Activated naive CD8-positive, alpha-beta T cell (primary cell): ENCODE results near the gene GANAB.
"Not testable (repeated sequence)": the region's sequence is repeated elsewhere in the genome, so short reads cannot be mapped to it uniquely, and the experiment has no call there.

Source experiments
- H3K27ac Mint-ChIP-seq: one replicate; pipeline ENCODE4 v1.8.0; 2021; ENCODE audit warnings: mixed read lengths
- H3K27me3 Mint-ChIP-seq: one replicate; pipeline ENCODE4 v1.8.0; 2021; ENCODE audit warnings: mixed read lengths
- H3K36me3 Mint-ChIP-seq: one replicate; pipeline ENCODE4 v1.8.0; 2021; ENCODE audit warnings: mixed read lengths
- H3K4me1 Mint-ChIP-seq: one replicate; pipeline ENCODE4 v1.8.0; 2021; ENCODE audit warnings: low read depth, mixed read lengths
- H3K4me3 Mint-ChIP-seq: one replicate; pipeline ENCODE4 v1.8.0; 2021; ENCODE audit warnings: mild to moderate bottlenecking, mixed read lengths
- H3K9me3 Mint-ChIP-seq: one replicate; pipeline ENCODE4 v1.8.0; 2021; ENCODE audit warnings: low read depth, mixed read lengths

GANAB gene

GRCh38 chr11:62650283-62650682 lies 3.9 kb upstream of the GANAB start:
- not testable (repeated sequence) for H3K4me3 Mint-ChIP-seq, H3K36me3 Mint-ChIP-seq, H3K9me3 Mint-ChIP-seq, H3K27me3 Mint-ChIP-seq, H3K27ac Mint-ChIP-seq
- H3K4me1 Mint-ChIP-seq, result peaks cover 29% of the 10 kb centered on the region

DNA sequence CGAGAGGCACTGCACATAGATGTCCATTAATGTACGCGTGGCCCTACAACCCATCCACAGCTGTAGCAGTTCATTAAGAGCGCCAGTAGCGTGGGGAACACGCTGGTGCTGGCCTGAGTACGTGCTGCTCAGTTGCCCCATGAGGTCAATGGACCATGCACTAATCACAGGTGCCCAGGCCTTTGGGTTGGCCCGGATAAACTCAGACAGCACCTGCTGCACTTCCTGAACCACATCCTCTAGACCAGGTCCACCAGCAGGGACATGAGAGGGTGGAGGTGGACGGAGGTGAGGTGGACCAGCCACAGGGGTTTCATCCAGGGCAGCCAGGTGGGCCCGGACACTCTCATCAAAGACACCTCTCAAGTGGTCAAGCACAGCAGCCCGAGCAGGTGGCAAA lies 3.1 kb upstream of the GANAB start:
- Mint-ChIP-seq H3K9me3 (no peaks in the 10 kb centered on the region), H3K36me3 (no peaks in the 10 kb centered on the region), H3K4me3 (no peak overlapping the region), H3K27me3 (no peaks in the 10 kb centered on the region), H3K27ac (no peak overlapping the region), H3K4me1 (peaks cover 34% of the 10 kb centered on the region)

GRCh38 chr11:62648967-62649364 lies 2.6 kb upstream of the GANAB start:
- H3K27ac Mint-ChIP-seq, result no peak overlapping the region
- H3K9me3 Mint-ChIP-seq, result no peaks in the 10 kb centered on the region
- no peaks in the 10 kb centered on the region for H3K36me3 Mint-ChIP-seq
- H3K27me3 Mint-ChIP-seq, result no peaks in the 10 kb centered on the region
- H3K4me3 Mint-ChIP-seq, result no peak overlapping the region
- H3K4me1 Mint-ChIP-seq, result peaks cover 39% of the 10 kb centered on the region

DNA sequence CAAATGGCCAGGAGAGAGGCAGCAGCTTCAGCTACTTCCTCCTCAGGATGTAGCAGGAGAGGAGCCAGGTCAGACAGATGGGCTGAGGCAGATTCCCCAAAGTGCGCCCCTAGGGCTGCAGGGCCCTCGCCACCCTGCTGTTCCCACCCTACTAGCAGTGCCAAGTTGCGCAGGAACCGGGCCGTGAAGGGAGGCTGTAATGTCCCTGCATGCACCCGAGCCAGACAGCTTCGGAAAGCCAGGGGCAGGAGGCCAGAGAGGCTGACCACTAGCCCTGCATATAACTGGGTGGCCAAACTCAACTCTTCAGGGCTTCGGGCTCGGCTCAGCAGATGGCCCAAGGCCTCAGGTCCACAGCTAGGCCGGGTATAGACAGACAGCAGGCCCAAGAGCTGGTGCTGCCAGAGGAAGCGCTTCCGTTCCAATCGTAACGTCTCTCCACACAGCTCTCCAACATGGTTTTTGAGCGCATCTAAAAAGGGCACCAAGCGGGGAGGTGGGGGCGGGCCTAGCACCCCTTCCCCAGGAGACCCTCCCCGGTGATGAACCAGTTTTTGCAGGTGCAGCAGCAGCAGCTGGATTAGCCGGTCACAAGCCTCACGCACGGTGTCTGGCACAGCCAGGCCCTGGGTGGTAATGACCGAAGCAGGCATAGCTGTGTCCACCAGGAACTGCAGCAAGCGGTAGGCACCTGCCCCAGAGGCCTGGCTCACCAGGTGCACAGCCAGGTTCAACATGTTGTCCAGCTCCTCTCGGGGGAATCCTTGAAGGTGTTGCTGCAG lies 2.0 kb upstream of the GANAB start:
- Mint-ChIP-seq H3K4me3 (no peak overlapping the region), H3K36me3 (no peaks in the 10 kb centered on the region), H3K27ac (no peak overlapping the region), H3K9me3 (no peaks in the 10 kb centered on the region), H3K4me1 (peaks cover 37% of the 10 kb centered on the region), H3K27me3 (no peaks in the 10 kb centered on the region)

- no peak overlapping the region for H3K27ac Mint-ChIP-seq
- H3K9me3 Mint-ChIP-seq, result no peaks in the 10 kb centered on the region
- no peaks in the 10 kb centered on the region for H3K36me3 Mint-ChIP-seq
- peaks cover 37% of the 10 kb centered on the region for H3K4me1 Mint-ChIP-seq
- H3K27me3 Mint-ChIP-seq, result no peaks in the 10 kb centered on the region
- H3K4me3 Mint-ChIP-seq, result no peak overlapping the region
These were observed 1.2 kb upstream of the GANAB start for GRCh38 chr11:62647609-62648005.

DNA sequence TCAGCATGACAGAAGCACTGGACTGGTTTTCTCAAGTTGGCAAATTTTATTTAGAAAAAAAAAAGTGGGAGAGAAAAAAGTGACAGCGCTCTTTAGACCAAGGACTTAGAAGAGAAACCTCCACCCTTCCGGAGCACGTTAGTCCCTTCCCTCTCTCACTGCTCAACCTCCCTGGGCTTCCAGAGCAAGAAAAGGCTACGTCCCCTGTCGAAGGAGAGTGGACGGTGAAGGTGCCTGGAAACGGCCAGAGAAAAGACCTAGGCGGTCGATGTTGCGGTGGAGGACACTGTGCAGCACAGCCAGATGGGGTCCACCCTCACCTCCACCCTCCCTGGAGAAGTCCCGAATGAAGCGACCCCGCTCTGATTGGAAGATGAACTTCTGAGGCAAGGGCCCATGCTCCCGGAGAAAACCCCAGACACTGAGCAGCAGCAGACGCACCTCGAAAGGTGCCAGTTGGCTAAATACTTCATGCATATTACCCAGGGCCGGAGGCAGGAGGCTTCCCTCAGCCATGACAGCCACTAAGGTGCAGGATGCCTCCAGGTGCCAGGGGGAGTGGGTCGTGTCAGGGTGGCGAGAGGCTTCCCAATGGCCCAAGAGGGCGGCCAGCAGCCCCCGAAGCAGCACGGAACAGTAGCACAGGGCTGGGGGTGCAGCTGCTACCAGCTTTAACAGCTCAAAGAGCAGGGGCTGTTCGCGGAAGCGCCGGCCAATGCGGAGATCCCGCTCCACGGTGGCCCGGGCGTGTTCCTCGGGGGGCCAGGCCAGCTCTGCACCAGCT lies 604 bp upstream of the GANAB start:
- Mint-ChIP-seq H3K4me3 (peak overlapping the region; percentile 99), H3K4me1 (peaks cover 33% of the 10 kb centered on the region), H3K36me3 (no peaks in the 10 kb centered on the region), H3K27ac (peak overlapping the region; percentile 98), H3K27me3 (no peaks in the 10 kb centered on the region), H3K9me3 (no peaks in the 10 kb centered on the region)

DNA sequence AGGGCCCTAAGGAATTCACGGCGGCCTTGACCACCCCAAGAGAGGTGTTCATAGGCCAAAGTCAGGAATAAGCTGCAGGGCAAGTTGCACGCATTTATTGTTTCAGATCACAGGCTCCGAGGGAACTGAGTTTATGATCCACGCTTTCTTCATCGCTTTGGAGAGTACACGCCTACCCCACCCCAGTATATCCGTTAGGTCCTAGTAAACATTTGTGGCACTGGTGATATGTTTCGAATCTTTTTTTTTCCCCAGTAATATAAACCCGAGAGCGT lies 805 bp downstream of the GANAB start:
- Mint-ChIP-seq H3K27me3 (no peaks in the 10 kb centered on the region), H3K27ac (peak overlapping the region; percentile 98), H3K36me3 (no peaks in the 10 kb centered on the region), H3K9me3 (no peaks in the 10 kb centered on the region), H3K4me3 (peak overlapping the region; percentile 99), H3K4me1 (peaks cover 38% of the 10 kb centered on the region)

DNA sequence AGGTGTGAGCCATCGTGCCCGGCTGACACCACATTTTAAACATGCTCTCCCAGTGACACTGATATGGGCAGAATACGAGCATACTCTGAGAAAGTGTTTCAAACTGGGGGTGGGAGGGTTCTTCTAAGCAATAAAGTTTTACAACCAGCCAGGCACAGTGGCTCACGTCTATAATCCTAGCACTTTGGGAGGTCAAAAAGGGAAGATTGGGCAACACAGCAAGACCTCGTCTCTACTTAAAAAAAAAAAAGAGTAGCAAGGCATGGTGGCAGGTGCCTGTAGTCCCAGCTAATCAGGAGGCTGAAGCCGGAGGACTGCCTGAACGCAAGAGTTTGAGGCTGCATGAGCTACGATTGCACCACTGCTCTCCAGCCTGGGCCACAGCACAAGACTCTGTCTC lies 2.2 kb downstream of the GANAB start:
- Mint-ChIP-seq H3K36me3 (peaks cover 5% of the 10 kb centered on the region), H3K9me3 (no peaks in the 10 kb centered on the region), H3K27me3 (no peaks in the 10 kb centered on the region), H3K4me1 (peaks cover 42% of the 10 kb centered on the region), H3K4me3 (peak overlapping the region; percentile 61), H3K27ac (peak overlapping the region; percentile 16)

DNA sequence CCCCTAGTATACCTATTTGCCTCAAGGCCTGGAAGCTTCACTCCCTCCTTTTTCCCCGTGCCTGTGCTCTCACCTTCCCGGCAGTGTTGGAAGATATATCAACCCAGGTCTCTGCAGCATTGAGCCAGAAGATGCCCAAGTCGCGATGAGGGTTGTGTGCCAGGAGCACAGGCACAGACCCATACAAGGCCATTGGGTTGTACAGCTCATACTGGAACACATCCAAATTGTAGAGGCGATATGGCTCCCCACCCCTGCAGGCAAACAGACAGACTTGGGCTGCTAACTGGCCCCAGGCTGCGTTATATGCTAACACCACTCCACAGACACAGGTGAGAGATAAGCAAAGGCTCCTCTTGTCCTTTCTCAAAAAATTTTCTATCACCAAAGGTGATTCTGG lies 13.9 kb downstream of the GANAB start:
- H3K36me3 Mint-ChIP-seq, result peaks cover 8% of the 10 kb centered on the region
- H3K27me3 Mint-ChIP-seq, result no peaks in the 10 kb centered on the region

GRCh38 chr11:62627713-62628112 lies 18.7 kb downstream of the GANAB start:
- H3K36me3 Mint-ChIP-seq, result peaks cover 3% of the 10 kb centered on the region
- no peak overlapping the region for H3K4me3 Mint-ChIP-seq
- H3K4me1 Mint-ChIP-seq, result peaks cover 3% of the 10 kb centered on the region
- H3K27ac Mint-ChIP-seq, result peak overlapping the region; percentile 4
- no peaks in the 10 kb centered on the region for H3K27me3 Mint-ChIP-seq
- H3K9me3 Mint-ChIP-seq, result no peaks in the 10 kb centered on the region

More for the DNA sequence above, 13.9 kb downstream of the GANAB start:
- H3K4me3 Mint-ChIP-seq, result no peak overlapping the region
- H3K4me1 Mint-ChIP-seq, result peaks cover 23% of the 10 kb centered on the region
- no peaks in the 10 kb centered on the region for H3K9me3 Mint-ChIP-seq
- peak overlapping the region; percentile 17 for H3K27ac Mint-ChIP-seq

DNA sequence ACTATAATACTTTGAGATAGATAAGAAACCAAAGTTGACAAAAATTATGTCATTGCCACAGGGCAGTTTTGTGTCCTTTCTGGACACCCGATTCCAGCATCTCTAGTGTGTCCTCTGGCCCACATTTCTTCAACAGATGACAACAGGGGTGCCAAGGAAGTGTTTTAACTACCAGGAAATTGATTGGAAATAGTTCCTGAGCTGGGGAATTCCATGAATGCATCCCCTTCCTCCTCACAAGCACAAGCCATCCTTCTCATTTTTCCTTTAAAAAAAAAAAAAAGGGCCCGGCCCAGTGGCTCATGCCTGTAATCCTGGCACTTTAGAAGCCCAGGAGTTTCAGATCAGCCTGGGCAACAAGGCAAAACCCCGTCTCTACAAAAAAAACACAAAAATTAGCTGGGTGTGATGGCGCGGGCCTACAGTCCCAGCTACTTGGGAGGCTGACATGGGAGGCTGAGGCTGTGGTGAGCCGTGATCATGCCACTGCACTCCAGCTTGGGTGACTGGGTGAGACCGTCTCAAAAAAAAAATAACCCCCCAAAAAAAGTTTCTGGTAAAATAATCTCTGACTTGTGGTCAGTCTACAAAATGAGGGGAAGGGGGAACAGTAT lies 23.8 kb downstream of the GANAB start:
- Mint-ChIP-seq H3K36me3 (peaks cover 7% of the 10 kb centered on the region), H3K27ac (peak overlapping the region; percentile 99), H3K4me3 (peak overlapping the region; percentile 88), H3K27me3 (no peaks in the 10 kb centered on the region), H3K9me3 (no peaks in the 10 kb centered on the region), H3K4me1 (peaks cover 28% of the 10 kb centered on the region)

DNA sequence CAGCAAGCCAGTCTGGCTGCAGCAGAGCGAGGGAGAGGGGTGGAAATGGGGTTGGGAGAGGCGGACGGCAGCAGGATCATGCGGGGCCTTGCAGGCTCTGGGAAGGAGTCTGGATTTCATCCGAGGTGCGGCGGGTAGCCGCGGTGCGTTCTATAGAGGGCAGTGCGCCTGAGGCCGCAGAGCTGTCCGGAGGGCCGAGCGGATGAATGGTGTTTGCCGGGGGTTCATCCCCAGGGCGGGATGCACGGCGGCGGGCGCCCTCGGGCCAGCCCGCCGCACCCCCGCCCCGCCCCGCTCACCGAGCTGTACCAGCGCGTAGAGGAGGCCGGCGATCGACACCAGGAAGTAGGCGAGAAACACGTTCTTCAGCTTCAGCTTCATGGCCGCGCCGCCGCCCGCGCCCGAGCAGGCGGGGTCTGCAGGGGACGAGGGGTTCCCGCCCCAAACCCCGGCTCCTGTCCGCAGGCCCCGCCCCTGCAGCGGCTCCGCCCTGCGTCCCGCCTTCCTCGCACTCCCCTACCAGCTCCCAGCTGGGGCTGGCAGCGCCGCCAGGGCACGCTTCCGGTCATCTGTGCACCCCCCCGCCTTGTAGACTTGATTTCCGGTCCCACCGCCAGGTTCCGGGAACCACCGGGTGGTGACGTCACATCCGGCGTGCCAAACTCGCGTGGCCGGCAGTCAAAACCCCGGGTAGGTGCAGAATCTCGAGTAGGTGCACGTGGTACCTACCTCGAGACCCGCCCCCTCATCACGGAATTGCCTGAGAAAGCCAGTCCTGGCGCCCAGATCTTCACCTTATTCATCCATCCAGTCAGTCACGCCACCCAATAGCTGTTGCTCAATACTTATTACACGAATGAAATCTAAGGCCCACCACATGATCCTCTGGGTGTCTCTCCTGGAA lies 24.6 kb downstream of the GANAB start, which contains the start of gene B3GAT3:
TSS of gene B3GAT3 (minus strand) at position 420 of the 904 bp plus-strand sequence. CDS start at position 381, 39 bp downstream.
- H3K9me3 Mint-ChIP-seq, result no peaks in the 10 kb centered on the region
- peaks cover 28% of the 10 kb centered on the region for H3K4me1 Mint-ChIP-seq
- H3K27ac Mint-ChIP-seq, result peak within 1 kb of the TSS; percentile 99
- no peaks in the 10 kb centered on the region for H3K27me3 Mint-ChIP-seq
- H3K36me3 Mint-ChIP-seq, result peaks cover 7% of the 10 kb centered on the region
- H3K4me3 Mint-ChIP-seq, result peak within 1 kb of the TSS; percentile 100

DNA sequence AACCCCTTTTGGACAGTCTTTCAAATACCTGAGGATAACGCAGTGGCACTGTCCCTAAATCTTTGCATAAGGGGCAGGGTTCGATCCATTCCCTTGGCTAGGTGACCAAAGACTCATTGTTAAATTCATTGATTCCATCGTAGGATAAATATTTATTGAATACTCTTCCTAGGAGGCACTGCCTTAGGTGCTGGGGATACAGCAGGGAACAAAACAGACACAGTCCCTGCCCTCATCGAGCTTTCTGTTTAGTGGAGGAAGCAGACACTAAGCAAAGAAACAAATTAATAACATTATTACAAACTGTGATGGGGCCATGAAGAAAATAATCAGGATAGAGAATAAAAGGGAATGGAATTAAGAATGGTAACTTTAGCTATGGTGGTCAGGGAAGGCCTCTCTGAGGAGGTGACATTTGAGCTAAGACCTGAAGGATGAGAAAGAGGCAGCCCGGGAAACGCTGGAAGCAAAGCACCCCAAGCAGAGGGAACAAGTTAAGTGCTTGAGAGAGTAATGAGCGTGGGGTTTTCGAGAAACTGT lies 25.3 kb downstream of the GANAB start:
- H3K4me3 Mint-ChIP-seq, result peak overlapping the region; percentile 100
- peaks cover 7% of the 10 kb centered on the region for H3K36me3 Mint-ChIP-seq
- H3K27ac Mint-ChIP-seq, result peak overlapping the region; percentile 99
- no peaks in the 10 kb centered on the region for H3K27me3 Mint-ChIP-seq
- H3K9me3 Mint-ChIP-seq, result no peaks in the 10 kb centered on the region
- H3K4me1 Mint-ChIP-seq, result peaks cover 30% of the 10 kb centered on the region

- peaks cover 39% of the 10 kb centered on the region for H3K4me1 Mint-ChIP-seq
- H3K36me3 Mint-ChIP-seq, H3K9me3 Mint-ChIP-seq, H3K27ac Mint-ChIP-seq, H3K4me3 Mint-ChIP-seq, H3K27me3 Mint-ChIP-seq: not testable (repeated sequence)
These were observed 29.5 kb downstream of the GANAB start for GRCh38 chr11:62616957-62617356.
